Activated CD4-positive, alpha-beta T cell treated with anti-CD3 and anti-CD28 coated beads, Interleukin-2, amount 50 U/mL, for 1 hour (primary cell): ENCODE data around the gene ASIC5.
"Not testable (repeated sequence)": the region's sequence is repeated elsewhere in the genome, so short reads cannot be mapped to it uniquely, and the experiment has no call there.

ENCODE experiments used
- DNase-seq: peaks from one replicate; pipeline ENCODE4 v3.0.0-alpha.2; 2020

ASIC5 gene, protein sequence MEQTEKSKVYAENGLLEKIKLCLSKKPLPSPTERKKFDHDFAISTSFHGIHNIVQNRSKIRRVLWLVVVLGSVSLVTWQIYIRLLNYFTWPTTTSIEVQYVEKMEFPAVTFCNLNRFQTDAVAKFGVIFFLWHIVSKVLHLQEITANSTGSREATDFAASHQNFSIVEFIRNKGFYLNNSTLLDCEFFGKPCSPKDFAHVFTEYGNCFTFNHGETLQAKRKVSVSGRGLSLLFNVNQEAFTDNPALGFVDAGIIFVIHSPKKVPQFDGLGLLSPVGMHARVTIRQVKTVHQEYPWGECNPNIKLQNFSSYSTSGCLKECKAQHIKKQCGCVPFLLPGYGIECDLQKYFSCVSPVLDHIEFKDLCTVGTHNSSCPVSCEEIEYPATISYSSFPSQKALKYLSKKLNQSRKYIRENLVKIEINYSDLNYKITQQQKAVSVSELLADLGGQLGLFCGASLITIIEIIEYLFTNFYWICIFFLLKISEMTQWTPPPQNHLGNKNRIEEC

DNA sequence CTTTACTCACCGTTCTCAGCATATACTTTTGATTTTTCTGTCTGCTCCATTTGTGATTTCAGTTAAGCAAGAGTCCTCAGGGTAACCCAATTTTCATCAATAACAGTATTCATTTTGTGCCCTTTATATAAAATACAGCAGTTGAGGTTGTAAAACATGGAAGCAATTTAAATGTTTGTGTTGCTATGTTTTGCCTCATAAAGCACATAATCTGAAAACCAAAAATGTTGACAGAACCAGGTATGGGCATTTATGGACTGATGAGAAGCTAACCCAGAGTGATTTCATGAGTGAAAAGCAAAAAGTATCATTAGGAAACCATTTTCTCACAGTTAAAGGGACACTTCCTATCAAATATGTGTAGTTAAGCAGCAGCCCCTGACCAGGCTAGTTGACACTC is at the start of gene ASIC5:
TSS of gene ASIC5 (minus strand) at position 101 of the 400 bp plus-strand sequence. CDS start at position 50, 51 bp downstream.
- no peak for DNase-seq

DNA sequence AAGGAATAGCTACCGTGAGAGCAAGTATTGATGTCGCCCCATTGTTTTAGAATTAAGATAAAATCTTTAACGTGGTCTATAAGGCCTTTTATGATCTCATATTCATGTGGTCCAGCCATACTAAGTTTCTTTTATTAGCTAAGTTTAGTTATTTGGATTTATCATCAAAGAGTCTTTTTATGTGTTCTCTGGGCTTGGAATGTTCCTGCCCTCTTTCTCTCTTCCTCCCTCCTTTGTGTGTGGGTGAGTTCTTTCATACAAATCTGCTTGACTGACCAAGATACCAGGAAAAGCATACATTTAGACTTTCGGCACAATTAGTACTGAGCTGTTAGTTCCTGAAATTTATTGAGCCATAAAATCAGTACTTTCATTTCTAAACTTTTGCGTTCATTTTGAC is 48.7 kb upstream of the ASIC5 start:
- DNase-seq = no peak

DNA sequence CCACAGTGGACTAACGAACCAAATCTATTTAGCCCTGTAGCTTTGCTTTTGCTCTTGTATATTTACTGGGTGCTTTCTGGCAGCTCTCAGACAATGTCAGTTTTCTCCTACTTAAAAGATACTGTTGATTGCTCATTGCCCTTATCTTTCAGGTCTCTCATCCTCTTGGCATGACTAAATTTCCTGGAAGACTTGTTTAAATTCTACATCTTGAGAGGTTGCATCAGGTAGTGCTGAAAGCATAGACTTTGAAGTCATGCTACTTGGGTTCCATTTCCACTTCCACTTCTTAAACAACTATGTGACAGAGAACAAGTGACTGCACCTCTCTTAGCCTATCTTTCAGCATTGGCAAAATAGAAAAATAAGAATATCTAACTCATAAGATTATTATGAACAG is 45.8 kb upstream of the ASIC5 start:
- DNase-seq = no peak

DNA sequence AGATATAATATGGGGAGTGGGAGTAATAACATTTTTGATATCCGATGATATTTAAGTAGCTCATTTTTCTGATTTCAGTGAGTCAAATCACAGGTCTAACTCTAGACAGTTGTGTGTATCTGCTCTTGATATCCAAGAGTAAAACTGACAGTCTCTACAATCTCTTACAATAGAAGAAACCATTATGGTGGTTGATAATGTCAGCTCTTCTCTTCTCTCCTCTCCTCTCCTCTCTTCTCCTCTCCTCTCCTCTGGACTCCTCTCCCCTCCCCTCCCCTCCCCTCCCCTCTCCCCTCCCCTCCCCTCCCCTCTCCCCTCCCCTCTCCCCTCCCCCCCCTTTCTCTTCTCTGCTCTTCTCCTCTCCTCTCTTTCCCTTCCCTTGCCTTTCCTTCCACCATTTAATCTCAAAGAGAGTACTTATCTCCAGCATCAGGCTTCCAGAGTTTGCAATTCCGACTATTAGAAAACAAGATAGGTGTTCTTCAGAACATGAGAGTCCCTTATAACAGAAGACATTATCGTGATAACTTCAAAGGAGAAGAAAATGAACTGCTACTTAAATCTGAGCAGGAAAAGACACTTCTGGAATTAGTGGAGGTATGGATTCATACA is 43.6 kb upstream of the ASIC5 start:
- no peak for DNase-seq

DNA sequence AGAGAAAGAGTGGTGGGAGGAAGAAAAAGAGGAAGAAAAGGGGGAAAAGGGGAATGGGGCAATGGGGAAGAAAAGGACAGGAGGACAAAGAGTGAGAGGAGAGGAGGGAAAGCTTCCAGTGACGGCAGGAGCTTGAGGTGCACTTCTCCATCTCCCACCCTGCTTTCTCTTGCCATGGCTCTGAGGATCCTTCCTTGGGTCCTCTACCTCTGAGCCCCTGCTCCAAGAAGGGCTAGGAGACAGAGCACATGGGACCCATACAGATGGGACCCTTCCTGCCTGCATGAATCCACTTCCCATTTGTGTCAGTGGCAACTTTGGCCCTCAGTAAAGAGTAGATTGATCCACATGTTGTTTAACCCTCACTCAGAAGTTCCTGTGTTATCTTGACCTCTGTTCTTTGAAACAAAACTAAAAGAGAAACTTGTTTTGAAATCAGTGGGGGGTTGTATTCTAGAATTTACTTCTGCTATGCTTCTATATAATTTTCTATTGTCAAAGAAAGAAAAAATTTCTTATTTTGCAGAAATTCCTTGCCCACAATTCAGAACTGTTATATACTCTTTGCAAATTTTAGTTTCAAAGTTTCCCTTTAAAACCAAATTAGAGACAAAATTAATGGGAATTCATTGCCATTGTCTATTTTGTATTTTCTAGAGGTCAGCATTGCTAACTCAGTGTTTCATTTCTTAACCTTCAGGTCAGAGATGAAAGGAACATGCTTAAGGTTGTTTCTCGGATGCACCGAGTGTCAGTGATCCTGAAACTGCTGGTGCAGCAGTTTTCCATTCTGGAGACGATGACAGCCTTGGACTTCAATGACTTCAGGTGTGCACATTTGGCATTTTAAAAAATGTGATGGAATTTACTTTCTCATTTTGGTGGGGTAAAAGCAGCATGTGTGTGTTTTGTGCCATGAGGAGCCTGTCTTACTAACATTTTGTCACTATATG is 42.4 kb upstream of the ASIC5 start:
- DNase-seq = no peak

DNA sequence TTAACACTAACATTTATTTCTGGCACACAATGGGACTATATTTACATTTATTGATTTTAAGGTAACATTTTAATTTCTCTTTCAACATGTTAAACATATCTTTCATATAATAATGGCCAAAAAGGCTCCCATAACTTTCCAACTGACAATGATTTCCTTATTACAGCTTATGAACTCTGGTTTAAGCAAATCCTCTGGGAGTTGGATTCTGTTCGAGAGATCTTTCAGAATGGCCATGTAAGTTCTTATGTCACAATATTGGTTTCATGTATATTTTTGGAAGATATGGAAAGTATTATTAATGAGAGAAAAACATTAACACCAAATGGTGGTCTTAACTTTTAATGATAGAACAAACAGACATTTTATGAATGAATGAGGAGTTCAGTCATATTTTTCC is 41.5 kb upstream of the ASIC5 start:
- no peak for DNase-seq

DNA sequence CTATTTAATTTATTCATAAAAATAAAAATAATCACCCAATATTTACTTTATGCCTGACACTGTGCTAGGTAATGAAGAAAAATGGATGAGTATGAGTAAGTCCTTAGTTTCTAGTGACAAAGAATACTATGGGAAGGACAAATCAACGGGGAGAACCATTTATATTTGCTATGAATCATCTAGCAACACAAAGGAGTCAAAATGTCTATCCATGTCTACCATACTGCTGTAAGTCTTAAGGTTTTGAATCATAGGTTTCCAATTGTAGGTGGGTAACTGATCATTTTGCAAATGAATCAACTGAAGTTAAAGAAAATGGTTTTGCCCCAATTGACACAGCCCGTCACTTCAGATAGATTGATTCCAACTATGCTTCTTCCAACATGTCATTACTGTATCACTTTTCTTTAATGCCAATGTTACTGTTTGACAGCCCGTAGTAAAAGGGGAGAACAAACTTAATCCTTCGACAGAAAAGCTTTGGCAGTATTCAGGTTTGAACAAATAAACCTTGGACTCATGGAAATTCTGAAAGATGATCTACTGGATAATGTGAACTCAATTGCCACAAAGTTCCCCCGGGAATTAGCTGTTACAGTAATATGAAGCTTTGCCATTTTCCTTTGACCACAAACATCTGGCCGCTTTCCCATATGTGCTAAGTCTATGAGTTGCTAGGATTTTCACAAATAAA is 40.6 kb upstream of the ASIC5 start:
- DNase-seq = no peak

DNA sequence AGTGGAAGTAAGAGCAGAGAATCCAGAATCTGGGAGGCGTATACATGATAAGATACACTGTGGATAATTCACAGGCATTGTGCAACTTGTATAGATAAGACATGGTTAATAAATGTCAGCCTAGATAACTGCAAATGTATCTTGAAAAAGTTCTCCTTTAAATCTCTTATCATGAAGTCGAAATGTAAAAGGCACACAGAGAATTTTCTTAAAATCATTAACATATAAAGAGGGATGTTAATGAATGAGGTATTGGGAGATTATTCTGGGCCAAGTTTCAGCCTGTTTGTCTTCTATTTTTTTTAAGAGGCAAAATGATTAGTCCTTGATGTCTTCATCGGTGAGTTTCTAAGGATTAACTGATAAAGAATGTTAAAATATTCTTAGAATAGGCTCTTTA is 38.3 kb upstream of the ASIC5 start:
- DNase-seq = no peak

DNA sequence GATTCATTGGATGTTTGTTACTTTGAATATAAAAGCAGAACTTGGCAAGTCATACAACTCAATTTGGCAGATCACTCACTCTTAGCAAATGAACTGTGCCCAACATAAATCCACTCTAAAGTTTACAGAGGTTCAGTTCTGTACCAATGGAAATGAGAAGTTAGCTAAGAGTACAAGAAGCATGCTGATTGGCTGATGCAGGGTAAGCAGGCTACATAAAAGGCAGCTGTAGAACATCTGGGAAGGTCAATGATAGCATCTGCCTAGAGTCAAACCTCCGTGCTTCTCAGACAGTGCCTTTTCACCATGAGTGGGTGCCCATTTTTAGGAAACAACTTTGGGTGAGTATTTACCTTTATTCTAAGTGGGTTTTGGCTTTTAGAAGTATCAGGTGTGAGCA is 37.4 kb upstream of the ASIC5 start, which contains the start of gene TDO2:
TSS of gene TDO2 (plus strand) at position 244 of the 400 bp plus-strand sequence. CDS start at position 307, 63 bp downstream.
- DNase-seq = no peak

DNA sequence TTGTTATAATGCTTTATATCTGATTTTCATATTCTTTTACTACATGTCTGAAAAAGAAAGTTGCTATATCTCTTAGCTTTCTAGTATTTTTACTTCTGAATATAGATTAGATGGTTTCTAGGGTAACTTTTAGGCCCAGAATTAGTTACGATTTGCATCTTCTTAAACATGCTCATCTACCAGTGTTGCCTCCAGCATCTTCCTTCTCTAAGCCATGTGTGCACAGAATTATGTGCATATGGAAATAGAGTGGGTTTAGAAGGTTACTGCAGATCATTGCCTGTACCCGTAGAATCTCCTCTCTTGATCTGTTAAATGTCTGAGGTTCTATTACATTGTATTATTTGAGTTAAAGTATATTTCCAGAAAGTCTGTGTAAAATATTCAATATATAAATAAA is 34.9 kb upstream of the ASIC5 start:
- DNase-seq = no peak

DNA sequence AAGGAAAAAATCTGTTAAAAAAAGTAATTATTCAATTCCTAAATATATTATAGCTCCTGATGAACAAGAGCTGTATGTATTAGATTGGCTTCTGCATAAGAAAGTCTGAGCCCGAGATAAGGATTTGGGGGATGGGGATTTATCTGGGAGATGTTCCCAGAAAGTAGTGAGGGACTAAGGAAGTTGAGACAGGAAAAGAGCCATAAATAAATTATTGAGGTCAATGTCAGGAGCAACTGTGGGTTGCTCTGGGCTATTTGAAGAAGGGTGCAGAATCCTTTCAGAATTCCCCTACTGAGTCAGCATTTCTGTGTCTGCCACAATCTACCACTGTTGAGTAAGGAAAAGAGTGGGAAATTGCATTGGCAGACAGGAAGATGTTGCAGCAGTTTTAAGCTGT is 34.3 kb upstream of the ASIC5 start:
- no peak for DNase-seq

DNA sequence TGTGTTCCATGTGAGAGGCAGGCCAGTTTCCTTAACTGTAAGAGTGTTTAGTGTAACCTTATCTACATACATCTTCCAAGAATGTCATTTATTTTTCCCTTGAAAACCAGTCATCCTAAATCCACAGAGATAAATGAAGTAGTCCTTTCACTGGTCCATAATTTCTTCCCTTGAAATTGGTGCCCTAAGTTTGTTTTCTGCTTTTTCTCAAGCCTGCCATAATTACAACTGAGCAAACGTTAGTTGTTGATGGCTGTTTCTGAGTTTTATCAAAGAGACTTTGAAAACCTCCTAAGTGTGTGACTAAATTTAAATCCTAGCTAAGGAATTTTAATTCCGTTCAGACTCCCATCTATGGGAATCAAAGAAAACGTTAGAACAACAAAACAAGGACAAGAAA is 33.8 kb upstream of the ASIC5 start:
- DNase-seq = no peak

DNA sequence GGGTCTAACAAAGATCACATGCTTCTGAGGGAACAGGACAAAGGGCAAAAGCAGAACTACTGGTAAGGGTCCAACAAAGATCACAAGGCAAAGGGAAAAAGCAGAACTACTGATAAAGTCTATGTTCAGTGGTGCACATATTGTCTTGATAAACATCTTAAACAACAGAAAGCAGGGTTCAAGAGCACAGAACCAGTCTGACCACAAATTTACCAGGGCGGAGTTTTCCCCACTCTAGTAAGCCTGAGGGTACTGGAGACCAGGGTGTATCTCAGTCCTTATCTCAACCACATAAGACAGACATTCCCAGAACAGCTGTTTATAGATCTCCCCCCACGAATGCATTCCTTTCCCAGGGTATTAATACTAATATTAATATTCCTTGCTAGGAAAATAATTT is 32.3 kb upstream of the ASIC5 start:
- DNase-seq = not testable (repeated sequence)

DNA sequence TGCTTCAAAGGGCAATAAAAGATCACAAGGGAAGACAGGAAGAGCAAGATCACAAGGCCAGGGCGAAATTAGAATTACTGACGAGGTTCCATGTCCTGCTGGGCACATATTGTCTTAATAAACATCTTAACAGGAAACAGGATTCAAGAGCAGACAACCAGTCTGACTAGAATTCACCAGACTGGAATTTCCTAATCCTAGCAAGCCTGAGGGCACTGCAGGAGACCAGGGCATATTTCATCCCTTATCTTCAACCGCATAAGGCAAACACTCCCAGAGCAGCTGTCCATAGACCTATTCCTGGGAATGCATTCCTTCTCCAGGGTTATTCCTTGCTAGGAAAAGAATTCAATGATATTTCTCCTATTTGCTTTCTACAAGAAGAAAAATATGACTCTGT is 25.0 kb upstream of the ASIC5 start:
- DNase-seq = no peak

DNA sequence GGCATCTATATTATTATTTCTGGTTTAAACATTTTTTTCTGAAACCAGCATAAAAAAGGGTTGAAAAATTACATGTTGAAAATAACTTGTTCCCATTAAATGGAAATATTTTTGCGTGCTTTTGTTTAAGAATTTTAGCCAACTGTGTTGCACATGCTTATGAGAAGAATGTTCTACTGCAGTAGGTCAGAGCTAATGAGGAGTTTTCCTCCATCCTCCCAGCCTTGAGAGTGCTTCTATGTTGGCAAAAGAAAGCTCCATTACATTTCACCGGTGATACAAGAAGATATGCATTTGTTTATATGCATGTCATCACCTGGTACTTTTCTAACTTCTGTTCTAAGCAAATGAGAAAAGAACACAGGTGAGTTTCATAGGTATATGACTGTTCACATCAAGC is 23.9 kb upstream of the ASIC5 start:
- no peak for DNase-seq

DNA sequence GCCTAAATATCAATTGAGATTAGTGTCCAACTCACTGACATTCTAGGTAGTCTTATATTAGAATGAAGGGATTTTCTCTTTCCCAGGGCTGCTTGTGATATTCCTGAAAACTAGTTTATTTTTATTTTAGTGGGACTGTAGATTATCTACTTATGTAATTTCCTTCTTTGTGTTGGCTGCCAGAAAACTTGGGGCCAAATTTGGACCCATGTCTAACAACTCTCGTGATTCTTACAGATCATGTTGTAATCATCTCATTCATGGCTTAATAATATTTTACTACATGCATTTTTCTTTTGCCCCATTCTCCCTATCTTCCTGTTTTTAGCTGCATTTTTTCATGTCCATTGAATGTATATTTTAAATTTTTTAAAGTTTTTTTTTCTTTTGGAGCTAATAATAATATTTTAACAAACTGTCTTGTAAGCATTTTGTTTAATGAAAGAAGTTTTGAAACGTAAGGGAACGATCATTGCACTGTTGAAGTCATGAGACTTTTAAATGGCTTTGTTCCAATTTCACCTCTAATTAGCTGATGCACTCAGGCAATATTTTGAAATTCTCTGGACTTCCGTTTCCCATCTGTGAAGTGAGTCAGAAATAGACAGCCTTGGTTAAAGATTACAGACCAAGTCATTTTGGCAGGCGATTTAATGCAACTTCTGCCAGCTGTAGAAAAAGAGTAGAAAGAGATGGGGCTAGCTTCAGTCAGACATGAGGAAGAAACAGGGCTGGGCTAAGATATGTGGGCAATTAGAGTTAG is 23.1 kb upstream of the ASIC5 start:
- DNase-seq = no peak

DNA sequence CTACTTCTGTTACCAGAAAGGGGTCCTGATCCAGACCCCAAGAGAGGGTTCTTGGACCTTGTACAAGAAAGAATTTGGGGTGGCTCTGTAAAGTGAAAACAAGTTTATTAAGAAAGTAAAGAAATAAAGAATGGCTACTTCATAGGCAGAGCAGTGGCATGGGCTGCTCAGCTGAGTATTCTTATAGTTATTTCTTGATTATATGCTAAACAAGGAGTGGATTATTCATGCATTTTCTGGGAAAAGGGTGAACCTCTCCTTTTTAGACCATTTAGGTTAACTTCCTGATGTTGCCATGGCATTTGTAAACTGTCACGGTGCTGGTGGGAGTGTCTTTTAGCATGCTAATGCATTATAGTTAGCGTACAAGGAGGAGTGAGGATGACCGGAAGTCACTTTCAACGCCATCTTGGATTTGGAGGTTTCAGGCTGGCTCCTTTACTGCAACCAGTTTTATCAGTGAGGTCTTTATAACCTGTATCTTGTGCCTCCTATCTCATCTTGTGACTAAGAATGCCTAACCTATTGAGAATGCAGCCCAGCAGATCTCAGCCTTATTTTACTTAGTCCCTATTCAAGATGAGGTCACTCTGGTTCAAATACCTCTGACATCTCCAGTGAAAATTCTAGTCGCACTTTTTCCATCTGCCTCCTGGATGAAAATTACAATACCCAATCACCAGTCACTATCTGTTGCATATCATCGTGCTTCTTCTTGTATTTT is 21.9 kb upstream of the ASIC5 start:
- DNase-seq = no peak

DNA sequence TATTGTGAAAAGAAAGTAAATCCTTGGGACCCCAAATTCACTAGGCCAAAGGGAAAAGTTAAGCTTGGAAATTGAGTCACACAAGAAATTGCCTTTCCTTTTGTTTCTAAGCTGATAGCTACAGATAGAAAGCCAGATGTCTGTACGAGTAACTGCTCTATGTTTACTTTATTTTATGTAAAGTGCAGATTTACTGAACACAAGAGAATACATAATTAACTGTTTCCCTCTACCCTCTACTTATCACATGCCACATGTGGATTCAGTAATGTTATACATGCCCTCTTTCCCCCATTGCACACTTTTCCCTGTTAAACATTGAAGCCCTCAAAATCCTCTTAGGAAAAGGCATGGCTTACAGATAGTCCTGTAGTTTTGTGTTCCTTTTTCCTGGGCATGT is 21.0 kb upstream of the ASIC5 start:
- no peak for DNase-seq

DNA sequence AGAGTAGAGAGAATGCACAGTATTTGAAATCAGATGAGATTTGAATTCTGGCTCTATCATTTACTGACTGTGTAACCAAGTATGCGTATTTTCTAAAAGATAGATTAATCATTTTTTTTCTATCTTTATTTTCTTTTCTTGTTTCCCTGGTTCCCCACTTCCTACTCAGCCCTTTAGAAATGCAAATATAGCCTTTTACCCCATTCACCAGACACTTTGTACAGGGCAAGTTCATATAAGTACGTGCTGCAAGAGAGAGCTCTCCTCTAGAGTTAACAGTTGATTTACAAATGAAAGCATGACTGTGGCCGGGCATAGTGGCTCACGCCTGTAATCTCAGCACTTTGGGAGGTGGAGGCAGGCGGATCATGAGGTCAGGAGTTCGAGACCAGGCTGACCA is 19.6 kb upstream of the ASIC5 start:
- no peak for DNase-seq

DNA sequence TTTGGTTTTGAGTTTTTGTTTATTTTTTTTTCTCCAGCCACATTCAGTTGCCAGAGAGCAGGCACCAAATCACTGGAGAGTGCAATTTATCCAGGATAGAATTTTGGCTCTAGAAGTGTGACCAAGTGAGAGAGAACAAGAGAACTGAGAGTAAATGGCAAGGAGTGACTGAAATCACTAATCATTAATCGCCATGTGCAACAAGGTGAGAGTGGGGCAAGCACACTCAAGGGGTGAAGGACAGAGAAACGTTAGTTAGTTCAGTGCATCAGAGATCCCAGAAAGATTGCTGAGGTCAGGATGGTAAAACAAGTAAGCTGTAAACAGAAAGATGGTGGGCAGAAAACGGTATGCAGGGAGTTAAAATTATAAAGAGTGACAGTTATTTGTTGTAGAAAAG is 17.8 kb upstream of the ASIC5 start:
- no peak for DNase-seq

DNA sequence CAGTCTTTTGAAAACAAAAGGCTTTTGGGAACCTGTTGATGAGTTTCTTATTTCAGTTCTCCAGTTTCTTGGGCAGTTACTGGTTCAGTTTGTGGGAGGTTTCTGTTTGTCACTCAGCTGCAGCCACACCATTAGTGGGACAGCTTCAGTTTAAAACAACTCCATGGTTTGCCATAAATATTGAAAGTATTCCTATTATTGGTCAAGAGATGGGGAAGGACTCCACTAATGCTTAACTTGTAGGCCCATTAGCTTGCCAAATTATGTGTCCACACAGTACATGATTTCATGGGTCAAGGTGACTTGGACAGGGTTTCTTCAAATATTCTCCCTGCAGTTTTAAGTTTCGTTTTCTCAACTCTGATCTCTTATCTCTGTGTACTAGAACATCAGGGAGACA is 15.5 kb upstream of the ASIC5 start:
- DNase-seq = no peak
